Progenitor cell of endocrine pancreas (in vitro differentiated cells): Measurements from ENCODE around the gene SHISAL2A. TPM values are rescaled to one million over a fixed set of nuclear protein-coding genes. Genes with fewer than 3 reads are reported as not detected.

Experiments used
- DNase-seq: peaks from one replicate; pipeline ENCODE4 v3.0.0; 2021; ENCODE audit warnings: low spot score; ENCODE audit not compliant: unreplicated experiment
- H3K27ac Mint-ChIP-seq: 2 replicates; pipeline ENCODE4 v1.8.0; 2021; ENCODE audit warnings: mild to moderate bottlenecking, moderate library complexity, mixed read lengths
- H3K27me3 Mint-ChIP-seq: 2 replicates; pipeline ENCODE4 v1.8.0; 2021; ENCODE audit warnings: mixed read lengths
- H3K36me3 Mint-ChIP-seq: 2 replicates; pipeline ENCODE4 v1.8.0; 2022; ENCODE audit warnings: mixed read lengths; ENCODE audit not compliant: insufficient read depth
- H3K4me1 Mint-ChIP-seq: 2 replicates; pipeline ENCODE4 v1.8.0; 2021; ENCODE audit warnings: low read depth, mixed read lengths
- H3K4me3 Mint-ChIP-seq: 2 replicates; pipeline ENCODE4 v1.8.0; 2021; ENCODE audit warnings: low read depth, mild to moderate bottlenecking, moderate library complexity, mixed read lengths
- H3K9me3 Mint-ChIP-seq: 2 replicates; pipeline ENCODE4 v1.8.0; 2021; ENCODE audit warnings: low read depth, mixed read lengths
- long read RNA-seq: library from polyadenylated mRNA; unstranded; transcript quantifications from one replicate; pipeline ENCODE4 v2.0.0, GENCODE V29; 2020
- total RNA-seq: library from RNA; stranded (reverse); gene quantifications from 2 replicates; pipeline ENCODE4 v1.2.1, GENCODE V29; 2021
- TF ChIP-seq, protein P1 (sequence below): fragments of 200-600 bp; sonication (generic); IDR thresholded peaks from one replicate; pipeline ENCODE4 v1.5.0; 2021; ENCODE audit warnings: antibody characterized with exemption, mild to moderate bottlenecking; ENCODE audit not compliant: unreplicated experiment

The SHISAL2A gene
- total RNA-seq, result 0.29 and 0.38 TPM in 2 replicates
- long read RNA-seq, result 0 reads

DNA sequence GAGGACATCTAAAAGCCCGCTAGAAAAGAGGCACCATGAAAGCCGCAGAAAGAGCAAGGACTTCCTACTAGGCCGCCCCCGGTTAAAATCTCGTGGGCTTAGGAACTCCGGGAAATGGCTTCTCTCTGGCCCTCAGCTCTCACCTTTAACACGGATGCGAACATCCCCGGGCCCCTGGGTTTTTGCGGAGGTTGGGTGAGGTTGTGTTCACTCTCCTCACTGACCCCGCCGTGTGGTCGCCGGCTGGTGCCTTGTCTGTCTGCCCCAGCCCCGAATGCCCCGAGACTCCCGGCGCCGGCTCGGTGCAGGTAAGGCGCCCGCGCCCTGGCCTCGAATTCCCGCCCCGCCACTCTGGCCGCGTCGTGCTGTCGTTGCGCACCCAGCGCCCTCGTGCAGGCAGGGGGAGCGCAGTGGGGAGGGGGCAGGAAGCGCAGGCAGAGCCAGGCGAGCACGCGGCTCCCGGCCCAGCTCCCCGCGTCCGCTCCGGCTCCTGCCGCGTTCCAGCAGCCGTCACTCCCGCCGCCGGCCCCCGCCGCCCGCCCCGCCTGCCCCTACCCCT, at the start of gene SHISAL2A:
Gene SHISAL2A (plus strand): TSS at position 437 of the 559 bp plus-strand sequence. CDS start 326 bp downstream, outside the sequence.
- Mint-ChIP-seq H3K27me3 (peaks cover 33% of the 10 kb centered on the region), H3K4me1 (peaks cover 6% of the 10 kb centered on the region), H3K27ac (no peak within 1 kb of the TSS), H3K36me3 (peaks cover 1% of the 10 kb centered on the region), H3K4me3 (peak within 1 kb of the TSS; percentile 67), H3K9me3 (no peaks in the 10 kb centered on the region)
- peak; percentile 34 for DNase-seq
- TF ChIP-seq, protein P1, sequence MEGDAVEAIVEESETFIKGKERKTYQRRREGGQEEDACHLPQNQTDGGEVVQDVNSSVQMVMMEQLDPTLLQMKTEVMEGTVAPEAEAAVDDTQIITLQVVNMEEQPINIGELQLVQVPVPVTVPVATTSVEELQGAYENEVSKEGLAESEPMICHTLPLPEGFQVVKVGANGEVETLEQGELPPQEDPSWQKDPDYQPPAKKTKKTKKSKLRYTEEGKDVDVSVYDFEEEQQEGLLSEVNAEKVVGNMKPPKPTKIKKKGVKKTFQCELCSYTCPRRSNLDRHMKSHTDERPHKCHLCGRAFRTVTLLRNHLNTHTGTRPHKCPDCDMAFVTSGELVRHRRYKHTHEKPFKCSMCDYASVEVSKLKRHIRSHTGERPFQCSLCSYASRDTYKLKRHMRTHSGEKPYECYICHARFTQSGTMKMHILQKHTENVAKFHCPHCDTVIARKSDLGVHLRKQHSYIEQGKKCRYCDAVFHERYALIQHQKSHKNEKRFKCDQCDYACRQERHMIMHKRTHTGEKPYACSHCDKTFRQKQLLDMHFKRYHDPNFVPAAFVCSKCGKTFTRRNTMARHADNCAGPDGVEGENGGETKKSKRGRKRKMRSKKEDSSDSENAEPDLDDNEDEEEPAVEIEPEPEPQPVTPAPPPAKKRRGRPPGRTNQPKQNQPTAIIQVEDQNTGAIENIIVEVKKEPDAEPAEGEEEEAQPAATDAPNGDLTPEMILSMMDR, result no peak

DNA sequence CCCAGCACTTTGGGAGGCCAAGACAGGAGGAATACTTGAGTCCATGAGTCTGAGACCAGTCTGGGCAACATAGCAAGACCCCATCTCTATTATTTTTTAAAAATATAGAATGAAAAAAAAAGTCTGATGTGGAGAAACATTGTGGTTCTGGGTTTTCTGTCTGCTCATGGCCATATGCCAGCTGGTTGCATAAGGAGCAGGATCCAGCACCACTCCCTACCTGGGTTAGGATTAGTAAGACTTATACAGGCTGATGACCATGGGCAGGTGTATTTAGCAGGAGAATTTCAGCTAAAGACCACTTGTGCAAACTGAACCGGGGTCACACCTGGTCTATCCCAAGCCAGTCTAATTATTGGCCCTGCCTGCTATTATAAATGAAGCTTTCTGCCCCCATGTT, 47.5 kb upstream of the SHISAL2A start:
- DNase-seq, result no peak
- peaks cover 3% of the 10 kb centered on the region for H3K4me1 Mint-ChIP-seq
- no peak overlapping the region for H3K27ac Mint-ChIP-seq
- no peaks in the 10 kb centered on the region for H3K27me3 Mint-ChIP-seq
- TF ChIP-seq, protein P1, result no peak
- no peak overlapping the region for H3K4me3 Mint-ChIP-seq
- H3K9me3 Mint-ChIP-seq, result no peaks in the 10 kb centered on the region
- no peaks in the 10 kb centered on the region for H3K36me3 Mint-ChIP-seq

DNA sequence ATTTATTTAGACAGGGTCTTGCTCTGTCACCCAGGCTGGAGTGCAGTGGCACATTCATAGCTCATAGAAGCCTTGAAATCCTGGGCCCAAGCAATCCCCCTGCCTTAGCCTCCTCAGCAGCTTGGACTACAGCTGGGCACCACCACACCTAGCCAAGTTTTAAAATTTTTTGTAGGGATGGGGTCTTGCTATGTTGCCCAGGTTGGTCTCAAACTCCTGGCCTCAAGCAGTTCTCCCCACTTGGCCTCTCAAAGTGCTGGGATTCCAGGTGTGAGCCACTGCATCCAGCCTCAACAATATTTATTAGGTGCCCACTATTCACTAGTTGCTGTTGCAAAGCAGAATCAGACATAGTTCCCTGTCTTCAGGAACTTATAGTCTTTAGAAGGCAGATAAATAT, 44.9 kb upstream of the SHISAL2A start:
- H3K36me3 Mint-ChIP-seq, result no peaks in the 10 kb centered on the region
- TF ChIP-seq, protein P1, result no peak
- H3K9me3 Mint-ChIP-seq, result no peaks in the 10 kb centered on the region
- DNase-seq, result no peak
- H3K4me1 Mint-ChIP-seq, result peaks cover 6% of the 10 kb centered on the region
- no peak overlapping the region for H3K27ac Mint-ChIP-seq
- no peaks in the 10 kb centered on the region for H3K27me3 Mint-ChIP-seq
- no peak overlapping the region for H3K4me3 Mint-ChIP-seq

DNA sequence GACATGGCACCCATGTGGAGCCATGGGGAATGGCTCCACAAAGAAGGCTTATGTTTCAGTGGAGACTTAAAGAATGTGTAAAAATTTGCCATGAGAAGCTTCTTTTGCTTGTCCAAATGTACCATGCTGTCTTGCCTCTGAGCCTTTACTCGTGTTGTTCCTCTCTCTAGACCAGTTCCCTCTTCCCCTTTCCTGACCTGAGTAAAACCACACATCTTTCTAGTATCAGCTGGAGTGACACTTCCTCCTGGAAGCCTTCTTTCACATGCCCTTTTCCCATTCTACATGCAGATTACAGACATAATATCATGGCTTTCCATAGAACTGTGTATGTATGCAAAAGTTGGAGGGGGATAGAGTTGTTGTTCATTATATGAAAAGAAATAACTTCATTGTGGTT, 44.4 kb upstream of the SHISAL2A start:
- TF ChIP-seq, protein P1, result no peak
- Mint-ChIP-seq H3K36me3 (no peaks in the 10 kb centered on the region), H3K4me1 (peaks cover 6% of the 10 kb centered on the region), H3K9me3 (no peaks in the 10 kb centered on the region), H3K27me3 (no peaks in the 10 kb centered on the region), H3K4me3 (no peak overlapping the region), H3K27ac (no peak overlapping the region)
- no peak for DNase-seq

DNA sequence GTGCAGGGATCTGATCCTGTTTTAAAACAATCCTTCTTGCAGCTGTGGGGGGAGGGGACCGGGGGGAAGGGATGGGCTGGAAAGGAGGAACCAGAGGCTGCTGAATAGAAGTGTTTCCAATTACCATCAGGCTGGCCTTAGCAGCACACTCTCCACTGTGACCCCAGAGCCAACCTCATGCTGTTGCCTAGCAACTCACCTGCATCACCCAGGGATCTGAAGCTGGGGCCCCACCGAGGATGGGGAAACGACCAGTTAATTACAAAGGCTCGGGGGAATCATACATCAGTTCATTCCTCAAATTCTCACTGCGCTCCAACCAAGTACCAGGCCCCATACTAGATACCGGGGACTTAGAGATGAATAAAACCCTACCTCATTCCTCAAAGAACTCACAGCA, 42.7 kb upstream of the SHISAL2A start:
- Mint-ChIP-seq H3K36me3 (no peaks in the 10 kb centered on the region), H3K27ac (no peak overlapping the region), H3K9me3 (no peaks in the 10 kb centered on the region), H3K4me1 (peaks cover 6% of the 10 kb centered on the region), H3K4me3 (no peak overlapping the region), H3K27me3 (peaks cover 3% of the 10 kb centered on the region)
- no peak for DNase-seq
- TF ChIP-seq, protein P1, result no peak
